ENCODE results near the gene TYW1.
A peak's percentile ranks its signal among the peaks of the same experiment; 100 is the strongest.
"Not testable (repeated sequence)": the region's sequence is repeated elsewhere in the genome, so short reads cannot be mapped to it uniquely, and the experiment has no call there.

TYW1 gene, protein sequence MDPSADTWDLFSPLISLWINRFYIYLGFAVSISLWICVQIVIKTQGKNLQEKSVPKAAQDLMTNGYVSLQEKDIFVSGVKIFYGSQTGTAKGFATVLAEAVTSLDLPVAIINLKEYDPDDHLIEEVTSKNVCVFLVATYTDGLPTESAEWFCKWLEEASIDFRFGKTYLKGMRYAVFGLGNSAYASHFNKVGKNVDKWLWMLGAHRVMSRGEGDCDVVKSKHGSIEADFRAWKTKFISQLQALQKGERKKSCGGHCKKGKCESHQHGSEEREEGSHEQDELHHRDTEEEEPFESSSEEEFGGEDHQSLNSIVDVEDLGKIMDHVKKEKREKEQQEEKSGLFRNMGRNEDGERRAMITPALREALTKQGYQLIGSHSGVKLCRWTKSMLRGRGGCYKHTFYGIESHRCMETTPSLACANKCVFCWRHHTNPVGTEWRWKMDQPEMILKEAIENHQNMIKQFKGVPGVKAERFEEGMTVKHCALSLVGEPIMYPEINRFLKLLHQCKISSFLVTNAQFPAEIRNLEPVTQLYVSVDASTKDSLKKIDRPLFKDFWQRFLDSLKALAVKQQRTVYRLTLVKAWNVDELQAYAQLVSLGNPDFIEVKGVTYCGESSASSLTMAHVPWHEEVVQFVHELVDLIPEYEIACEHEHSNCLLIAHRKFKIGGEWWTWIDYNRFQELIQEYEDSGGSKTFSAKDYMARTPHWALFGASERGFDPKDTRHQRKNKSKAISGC

DNA sequence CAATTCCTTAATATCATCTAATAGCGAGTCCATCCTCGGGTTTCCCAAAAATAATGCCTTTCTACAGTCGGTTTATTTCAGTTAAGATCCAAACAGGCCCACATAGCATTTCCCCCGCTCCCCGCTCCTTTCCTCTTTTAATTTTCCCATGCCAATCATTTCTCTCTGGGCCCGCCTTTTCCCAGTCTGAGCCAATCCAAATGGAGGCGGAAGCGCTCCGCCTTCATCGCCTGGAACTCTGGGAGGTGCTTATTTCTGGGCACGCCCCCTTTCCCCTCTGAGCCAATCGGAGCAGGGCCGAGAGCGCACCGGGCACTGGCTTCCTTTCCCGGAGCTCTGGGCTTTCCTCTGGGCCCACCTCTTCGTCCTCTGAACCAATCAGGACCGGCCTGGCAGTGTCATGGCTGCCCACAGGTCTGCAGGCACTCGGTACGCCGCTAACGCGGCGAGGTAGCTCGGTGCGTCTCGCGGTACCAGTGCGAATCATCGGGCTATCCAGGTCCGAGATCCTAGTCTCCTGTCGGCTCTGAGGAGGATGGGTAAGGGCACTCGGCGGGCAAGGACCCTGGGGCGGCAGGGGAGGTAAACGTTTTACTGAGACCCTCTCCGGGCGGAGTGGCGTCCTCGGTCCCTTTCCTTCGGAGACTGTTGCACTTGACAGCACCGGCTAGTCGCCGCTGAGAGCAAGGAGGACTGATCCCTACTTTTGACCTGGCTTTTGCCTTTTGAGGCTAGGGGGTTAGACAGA, at the start of gene TYW1:
TYW1 (plus strand) TSS at position 390 of the 748 bp plus-strand sequence; CDS start at position 536, 146 bp downstream.
- peak; percentile 96 to 99 for DNase-seq

DNA sequence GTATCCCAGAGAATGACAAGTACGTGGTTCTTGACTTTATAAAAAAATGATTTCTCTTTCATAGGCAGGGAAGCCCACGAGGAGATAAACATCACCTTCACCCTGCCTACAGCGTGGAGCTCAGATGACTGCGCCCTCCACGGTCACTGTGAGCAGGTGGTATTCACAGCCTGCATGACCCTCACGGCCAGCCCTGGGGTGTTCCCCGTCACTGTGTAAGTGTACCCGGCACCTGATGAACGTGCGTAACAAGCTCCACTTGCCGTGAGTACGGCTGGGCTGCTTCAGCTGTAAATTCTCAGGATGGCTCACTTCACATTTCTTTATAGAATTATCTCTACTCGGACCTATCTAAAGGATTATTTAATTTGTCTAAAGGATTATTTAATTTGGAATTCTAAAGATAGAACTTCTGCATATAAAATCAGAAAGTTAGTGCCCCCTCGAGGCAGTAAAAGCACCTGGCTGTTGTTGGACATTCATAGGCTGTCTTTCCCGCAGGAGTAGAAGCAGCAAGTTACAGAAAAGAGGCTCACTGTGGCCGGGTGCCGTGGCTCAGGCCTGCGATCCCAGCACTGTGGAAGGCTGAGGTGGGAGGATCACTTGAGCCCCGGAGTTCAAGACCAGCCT, 48.0 kb upstream of the TYW1 start:
- DNase-seq: no peak

DNA sequence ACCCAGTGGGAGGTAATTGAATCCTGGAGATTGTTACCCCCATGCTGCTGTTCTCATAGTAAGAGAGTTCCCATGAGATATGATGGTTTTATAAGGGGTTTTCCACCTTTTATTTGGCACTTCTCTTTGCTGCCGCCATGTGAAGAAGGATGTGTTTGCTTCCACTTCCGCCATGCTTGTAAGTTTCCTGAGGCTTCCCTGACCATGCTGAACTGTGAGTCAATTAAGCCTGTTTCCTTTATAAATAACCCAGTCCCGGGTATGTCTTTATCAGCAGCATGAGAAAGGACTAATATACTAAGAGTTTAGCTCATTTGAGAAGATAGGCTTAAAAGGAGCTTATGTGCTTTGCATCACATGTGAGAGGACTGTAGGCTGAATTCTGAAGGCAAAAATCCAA, 46.3 kb upstream of the TYW1 start:
- DNase-seq: no peak

DNA sequence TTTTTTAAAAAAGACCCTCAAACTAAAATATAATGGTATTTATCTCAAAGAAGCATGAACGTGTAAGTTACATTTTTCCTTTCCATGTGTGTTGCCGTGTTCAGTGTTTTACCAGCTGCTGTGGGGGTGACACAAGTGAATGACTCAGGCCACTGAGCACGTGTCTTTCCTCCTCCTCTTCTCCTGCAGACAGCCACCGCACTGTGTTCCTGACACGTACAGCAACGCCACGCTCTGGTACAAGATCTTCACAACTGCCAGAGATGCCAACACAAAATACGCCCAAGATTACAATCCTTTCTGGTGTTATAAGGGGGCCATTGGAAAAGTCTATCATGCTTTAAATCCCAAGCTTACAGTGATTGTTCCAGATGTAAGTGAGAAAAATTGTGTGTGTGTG, 45.9 kb upstream of the TYW1 start:
- no peak for DNase-seq

DNA sequence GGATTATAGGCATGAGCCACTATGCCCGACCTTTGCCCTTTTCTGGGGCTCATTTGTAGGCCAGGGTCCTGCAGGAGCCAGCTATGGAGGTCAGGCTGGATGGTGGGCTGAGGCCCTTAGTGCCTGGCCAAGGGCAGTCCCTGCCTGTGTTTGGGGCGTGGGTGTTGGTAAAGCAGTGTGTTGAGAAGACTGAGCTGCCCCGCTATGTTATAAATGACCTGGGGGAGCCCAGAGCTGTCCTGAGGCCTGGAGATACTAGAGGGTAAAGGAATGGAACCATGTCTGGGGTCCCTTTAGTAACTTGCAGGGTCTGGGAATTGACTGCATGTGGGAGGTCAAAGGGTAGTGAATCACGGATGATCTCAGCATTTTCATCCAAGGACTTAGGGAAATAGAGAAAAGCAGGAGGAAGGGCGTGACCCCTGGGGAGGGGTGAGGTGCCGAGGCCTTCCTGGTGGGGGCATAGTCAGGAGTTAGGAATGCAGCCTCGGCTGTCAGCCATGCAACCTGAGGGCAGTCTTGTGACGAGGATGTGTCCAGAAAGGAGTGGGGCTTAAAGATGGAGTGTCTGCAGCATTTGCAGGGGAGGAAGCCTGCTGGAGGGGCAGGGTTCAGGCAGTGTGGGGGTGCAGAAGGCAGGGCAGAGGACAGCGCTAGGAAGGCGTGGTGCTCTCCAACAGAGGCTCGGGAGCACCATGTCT, 44.1 kb upstream of the TYW1 start:
- no peak for DNase-seq

DNA sequence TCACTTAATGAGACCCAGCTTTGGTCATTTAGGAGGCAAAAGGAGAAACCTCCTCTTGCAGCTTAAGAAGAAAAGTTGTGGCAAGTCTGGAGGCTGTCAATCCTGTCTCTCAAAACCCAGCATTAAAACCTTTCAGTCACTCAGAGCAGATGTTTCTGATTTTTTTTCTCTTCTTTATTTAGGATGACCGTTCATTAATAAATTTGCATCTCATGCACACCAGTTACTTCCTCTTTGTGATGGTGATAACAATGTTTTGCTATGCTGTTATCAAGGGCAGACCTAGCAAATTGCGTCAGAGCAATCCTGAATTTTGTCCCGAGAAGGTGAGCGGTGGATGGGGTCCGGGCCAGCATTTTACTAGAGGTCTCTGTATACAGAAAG, 43.6 kb upstream of the TYW1 start:
- DNase-seq: no peak

DNA sequence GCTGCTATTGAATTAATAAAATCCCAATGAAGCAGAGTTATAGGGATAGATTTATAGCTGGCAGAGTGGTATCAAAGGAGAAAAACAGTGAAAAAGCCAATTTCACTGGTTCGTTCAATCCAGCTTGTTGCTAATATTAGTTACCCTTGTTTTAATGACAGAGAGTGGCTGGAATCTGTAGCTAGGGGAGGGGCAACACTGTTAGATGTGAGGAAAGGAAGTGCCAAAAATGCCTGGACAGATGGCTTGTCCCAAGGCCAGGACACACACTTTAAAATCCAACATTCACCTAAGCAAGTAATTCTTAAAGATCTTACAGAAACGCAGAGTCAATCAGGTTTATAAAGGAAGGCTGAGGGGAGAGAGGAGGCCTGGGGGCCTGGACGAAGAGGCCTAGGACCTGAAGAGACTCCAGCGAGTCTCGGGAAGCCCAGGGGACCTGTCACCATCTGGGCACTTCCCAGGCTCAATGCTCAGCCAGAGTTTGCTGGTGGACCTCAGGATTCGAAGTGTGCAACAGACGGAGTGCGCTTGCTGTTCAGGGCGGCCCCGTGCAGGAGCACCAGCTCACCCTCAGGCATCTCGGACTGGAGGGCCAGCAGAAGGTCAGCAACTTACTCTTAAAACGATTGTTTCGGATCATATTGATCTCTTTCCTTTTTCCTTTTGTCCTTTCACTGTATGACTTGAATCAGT, 38.9 kb upstream of the TYW1 start:
- DNase-seq: no peak

DNA sequence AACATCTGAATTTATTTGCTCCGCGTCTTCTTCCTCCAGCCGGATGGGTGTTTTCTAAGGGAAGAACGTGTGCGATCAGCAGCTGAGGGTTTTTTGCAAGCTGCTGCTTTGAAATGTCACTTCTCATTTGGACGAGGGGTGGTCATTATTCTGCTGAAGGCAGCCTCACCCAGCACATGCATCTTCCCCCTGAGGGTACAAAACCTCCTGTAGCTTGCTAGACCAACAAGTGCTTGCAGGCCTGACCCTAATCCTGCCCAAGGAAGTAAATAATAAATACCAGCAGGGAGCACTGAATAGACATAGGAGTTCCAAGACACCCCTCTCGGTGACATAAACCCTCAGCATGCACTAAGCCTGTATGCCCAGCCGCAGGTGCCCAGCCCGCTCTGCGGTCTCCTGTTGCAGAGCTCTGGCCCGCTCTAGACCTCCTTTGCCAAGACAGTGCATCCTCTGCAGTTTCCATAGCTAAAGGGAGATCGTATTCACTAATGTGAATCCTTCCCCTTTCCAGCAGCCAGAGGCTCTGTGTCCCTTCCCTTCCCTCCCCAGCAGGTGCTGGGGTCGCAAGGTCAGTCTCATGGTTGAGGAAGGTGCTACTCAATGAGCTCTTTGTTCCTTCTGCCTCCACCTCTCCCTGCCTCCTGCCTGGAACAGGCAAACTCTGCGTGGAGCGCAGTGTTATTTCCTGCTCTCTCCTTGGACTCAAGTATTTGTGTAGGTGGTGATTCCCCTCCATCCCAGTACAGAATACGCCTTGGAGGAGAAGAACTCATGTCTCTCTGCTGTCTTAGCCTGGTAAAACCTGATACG, 37.9 kb upstream of the TYW1 start:
- peak in 1 of 2 experiments; percentile 2 for DNase-seq

DNA sequence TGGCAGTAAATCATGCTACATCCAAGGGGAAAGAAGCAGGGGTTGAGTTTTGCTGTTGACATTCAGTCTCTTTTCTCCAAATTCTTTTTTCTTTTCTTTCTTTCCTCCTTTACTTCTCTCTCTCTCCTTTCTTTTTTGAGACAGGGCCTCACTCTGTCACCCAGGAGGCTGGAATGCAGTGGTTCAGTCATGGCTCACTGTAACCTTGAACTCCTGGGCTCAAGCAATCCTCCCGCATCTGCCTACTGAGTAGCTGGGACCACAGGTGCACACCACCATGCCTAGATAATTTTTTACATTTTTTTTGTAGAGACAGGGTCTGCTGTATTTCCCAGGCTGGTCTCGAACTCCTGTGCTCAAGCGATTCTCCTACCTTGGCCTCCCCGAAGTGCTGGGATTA, 36.4 kb upstream of the TYW1 start:
- DNase-seq: no peak

DNA sequence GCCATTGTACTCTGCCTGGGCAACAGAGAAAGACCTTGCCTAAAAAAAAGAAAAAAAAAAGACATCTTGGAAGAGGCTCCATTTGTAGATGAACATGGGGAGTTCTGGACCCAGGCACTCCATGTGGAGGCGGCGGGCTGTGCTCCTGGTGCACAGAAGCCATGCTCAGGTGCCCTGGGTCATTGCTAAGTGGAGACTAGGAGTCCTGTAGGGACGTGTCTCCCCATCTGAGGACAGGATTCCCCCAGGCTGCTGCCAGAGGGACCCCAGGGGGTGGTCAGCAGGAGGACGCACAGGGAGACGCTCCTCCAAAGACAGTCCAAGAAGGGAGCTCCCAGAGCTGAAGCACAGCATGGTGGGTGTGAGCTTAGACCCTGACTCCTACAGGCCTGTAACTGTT, 35.5 kb upstream of the TYW1 start:
- DNase-seq: no peak

DNA sequence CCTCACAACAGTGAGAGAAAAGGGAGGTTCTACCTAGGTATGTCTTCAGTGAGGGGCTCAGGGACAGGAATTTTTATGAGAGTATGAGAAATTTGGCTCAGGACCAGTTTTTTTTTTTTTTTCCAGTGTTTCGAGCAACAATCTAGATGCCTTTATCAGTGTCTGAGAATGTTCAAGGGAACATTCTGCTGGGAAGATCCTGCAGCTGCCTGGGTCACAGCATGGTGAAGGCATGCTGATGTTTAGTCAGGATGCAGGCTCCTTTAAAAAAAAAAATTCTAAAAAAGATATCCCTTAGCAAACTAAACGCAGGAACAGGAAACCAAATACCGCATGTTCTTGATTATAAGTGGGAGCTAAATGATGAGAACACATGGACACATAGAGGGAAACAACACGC, 32.2 kb upstream of the TYW1 start:
- no peak for DNase-seq

DNA sequence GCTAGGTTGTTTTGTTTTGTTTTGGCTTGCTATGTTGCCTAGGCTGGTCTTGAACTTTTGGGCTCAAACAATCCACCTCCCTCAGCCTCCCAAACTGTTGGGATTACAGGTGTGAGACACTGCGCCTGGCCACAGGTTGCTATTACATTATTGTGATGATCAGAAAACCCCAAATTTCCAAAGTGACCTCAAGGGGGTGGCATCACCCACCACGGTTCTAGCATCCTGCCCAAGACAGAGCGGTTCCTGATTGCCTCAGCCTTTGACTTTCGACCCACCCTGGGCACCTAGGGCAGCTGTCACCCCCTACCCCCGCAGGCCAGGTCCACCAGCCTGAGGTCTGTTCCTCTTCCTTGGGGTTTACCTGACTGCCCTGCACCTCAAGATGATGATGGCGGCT, 29.6 kb upstream of the TYW1 start:
- DNase-seq: no peak

DNA sequence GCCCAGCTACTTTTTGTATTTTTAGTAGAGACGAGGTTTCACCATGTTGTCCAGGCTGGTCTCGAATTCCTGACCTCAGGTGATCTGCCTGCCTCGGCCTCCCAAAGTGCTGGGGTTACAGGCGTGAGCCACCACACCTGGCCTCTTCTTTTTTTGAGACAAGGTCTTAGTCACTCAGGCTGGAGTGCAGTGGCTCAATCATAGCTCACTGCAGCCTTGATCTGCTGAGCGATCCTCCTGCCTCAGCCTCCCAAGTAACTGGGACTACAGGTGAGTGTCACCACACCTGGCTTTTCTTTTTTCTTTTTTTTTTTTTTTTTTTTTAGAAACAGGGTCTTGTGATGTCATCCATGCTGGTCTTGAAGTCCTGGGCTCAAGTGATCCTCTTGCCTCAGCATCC, 27.6 kb upstream of the TYW1 start:
- DNase-seq: not testable (repeated sequence)

DNA sequence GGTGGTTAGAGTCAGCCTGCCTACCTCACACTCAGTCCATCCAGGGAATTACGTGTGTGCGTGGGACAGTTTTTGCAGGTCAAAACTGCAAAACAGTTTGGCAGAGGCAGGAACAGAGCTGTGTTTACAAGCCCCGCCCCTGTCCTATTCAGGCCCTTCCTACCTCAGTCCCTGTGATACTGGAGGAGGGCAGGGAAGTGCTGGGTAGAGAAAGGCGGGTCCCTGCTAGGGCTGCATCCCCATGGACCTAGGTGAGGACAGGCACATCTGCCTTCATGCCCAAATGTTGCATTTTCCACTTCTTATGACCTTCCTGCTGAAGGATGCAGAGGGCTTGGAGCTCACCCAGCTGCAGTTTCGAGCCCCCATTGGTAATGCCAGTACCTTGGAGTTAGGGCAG, 26.3 kb upstream of the TYW1 start:
- no peak for DNase-seq

DNA sequence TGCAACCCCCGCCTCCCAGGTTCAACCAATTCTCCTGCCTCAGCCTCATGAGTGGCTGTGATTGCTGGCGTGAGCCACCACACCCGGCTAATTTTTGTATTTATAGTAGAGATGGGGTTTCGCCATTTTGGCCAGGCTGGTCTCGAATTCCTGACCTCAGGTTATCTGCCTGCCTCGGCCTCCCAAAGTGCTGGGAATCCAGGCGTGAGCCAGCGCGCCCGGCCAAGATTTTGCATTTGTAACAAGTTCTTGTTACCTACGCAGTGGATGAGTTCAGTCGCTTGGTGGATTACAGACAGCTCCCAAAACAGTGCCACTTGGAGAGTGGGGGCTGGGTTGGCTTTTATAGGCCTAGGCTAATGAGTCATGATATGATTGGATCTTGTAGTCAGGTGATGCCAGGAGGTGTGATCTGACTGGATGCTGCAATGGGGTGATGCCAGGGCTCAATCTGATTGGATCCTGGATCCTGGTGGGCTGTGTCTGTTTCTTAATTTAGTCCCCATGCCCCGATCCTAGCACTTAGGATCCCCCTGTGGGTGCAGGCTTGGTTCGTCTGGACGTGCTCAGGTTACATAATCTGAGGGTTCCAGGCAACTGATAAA, 21.5 kb upstream of the TYW1 start:
- DNase-seq: no peak

DNA sequence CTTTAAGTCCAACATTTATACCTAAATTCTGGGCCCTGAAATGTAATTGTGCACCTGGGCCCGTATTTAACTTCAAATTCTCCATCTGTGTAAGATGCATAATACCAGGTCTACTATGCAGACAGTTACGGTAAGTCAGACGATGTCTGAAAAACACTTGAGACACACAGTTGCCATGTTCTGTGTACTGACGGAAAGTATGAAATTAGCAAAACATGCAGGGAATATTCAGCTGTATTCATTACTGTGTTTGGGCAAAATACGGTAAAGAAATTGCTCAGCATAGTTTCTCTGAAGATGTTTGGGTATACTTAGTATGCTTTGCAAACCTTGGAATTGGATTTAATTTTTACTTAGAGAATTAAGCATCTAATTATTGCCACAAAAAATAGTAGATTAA, 18.3 kb upstream of the TYW1 start:
- not testable (repeated sequence) for DNase-seq

DNA sequence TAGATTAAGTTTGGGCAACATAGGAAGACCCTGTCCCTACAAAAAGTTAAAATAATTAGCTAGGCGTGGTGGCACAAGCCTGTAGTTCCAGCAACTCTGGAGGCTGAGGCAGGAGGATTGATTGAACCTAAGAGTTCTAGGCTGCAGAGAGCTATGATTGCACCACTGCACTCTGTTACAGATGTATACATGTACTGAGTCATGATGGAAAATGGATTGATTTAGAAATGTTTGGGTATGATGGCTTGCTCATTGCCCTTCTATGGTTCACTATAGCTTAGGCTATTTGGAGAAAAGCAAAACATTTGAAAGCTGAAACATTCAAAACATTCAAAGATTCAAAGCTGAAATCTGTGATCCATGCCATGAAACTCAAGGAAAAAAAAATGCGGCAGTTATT, 17.6 kb upstream of the TYW1 start:
- not testable (repeated sequence) for DNase-seq

DNA sequence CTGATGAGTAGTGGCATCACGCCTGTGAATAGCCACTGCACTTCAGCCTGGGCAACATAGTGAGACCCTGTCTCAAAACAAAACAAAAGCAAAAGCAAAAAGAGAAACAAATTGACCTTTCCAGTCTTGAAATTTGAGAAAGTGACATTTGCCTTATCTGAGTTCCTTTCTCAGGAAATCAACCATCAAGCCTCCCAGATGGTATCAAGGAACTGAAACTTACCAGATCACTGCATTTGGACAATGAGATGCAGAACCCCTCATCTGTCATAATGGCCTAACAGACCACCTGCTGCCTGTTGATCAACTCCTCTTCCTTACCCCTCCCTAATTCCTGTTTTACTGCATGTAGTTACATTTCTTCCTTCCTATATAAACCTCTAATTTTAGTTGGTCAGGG, 16.3 kb upstream of the TYW1 start:
- DNase-seq: not testable (repeated sequence)

DNA sequence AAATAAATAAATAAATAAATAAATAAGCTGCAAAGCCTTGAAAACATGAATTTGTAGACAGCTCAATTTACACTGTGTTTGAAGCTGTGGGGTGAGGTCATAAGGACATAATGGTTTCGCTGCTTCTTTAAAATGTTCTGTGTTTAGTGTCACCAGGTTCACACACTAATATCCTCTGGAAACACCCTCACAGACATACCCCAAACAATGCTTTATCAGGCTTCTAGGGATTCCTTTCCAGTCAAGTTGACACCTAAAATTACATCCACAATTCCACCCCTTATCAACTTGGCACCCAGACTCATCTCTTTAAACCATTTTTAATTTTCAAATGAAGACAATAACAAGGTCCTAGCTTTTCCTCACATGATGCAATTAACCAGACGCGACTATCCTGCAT, 7.1 kb upstream of the TYW1 start:
- DNase-seq: not testable (repeated sequence)

DNA sequence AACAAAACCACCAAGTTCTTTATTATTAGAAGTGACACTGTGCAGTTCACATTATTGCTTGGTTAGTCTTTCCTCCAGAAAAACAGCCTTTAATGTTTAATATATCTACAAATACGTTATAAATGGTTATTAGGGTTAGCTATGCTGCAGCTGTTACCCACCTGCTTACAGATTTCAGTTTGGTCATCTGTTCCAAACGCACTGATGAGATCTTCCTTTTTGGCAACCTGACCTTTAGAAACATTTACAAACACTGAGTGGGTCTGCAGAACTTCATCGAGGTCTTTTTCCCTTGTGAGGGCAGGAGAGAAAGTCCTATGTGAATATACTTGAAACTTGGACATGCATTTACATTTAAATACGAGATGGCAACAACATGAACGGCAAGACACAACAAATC, 2.6 kb upstream of the TYW1 start:
- DNase-seq: not testable (repeated sequence)

DNA sequence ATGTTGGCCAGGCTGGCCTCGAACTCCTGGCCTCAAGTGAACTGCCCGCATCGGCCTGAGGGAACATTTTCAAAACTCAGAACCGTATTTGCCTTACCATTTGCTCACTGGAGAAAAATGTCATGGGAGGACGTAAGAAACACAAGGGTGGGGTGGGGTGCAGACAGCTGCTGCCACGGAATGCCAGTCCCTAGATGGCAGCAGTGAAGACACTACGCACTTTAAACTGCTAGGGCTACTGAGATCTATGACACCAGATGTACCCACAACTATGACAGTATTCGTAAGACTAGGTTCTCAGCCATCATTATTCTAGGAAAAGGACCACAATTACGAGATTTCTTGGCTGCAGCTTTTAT, 2.0 kb upstream of the TYW1 start:
- peak; percentile 38 to 57 for DNase-seq
